ENCODE data around the gene NFATC2.
"Not testable (repeated sequence)": the region's sequence is repeated elsewhere in the genome, so short reads cannot be mapped to it uniquely, and the experiment has no call there.

Gene NFATC2

DNA sequence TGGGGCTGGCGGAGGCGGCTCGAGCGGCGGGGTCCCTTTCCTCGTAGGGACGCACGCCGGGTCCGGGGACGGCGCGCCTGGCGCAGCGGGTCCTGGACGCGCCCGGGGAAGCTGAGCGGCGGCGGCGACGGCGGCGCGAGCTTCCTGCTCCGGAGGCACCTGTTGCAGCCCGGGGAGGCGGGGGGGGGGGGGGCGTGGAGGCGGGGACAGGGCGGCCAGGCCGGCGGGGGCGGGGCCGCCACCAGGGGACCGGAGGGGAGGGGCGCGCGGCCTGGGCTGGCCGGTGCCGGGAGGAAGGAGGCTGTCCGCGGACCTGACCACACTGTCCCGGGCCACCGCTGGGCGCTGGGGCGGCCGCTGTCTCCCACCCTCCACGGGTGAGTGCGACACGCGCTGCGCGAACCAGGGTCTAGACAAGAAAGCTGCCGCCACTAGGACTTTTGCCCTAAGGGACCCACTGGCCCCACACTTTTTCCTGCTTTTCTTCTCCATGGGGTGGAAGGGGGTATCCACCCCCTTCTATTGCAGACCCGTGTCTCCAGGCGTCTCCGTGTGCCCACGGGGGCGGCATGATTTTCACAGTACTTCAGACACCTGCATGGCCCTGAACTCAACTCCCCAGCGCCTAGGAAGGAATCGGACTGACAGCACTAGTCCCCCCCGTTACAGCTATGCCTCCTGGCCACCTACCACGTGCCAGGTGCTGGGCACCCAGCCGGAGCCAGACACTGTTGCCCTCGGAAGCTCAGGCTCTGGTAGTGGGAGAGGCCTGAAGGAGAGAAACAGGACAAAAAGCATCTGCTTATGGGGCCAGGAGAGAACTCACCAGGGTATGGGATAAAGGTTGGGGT, at the start of gene NFATC2:
Gene NFATC2 (minus strand): TSS at position 149 of the 851 bp plus-strand sequence. CDS start 220 bp downstream, outside the sequence.
- peak; percentile 22 for DNase-seq

DNA sequence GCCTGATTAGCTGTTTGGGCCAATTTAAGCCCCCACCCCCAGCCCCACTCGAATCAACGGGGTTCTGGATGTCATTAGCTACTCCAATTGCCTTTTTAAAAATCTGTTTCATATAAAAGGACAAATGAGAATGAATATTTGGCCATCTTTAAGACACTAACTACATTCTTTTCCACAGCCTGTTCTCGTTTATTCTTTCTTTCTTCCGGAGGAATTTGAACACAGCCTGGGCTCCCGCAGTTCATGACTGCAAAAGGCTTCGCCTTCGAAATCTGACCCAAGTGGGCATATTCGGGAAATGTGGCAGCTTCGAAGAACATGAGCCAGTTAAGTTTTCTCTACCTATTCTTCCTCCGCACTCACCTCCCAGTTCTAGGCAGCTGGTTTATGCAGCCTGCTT, 49.4 kb upstream of the NFATC2 start:
- no peak for DNase-seq

DNA sequence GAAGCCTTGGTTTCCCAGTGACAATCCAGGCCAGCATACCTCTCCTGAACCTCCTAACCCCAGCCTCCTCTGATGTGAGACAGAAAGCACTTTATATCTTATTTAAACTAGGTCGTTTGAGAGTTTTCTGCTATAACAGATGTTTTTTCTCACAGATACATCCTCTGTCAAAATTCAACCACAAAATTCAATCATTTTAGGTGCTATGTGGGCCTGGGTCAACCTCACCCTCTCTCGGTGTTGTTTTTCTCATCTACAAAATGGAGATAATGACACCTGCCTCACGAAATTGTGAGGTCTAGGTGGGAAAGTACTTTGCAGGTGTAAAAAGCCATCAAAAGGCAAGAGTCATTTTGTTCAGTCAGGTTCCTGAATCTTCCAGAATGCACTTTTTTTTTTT, 46.2 kb upstream of the NFATC2 start:
- no peak for DNase-seq

DNA sequence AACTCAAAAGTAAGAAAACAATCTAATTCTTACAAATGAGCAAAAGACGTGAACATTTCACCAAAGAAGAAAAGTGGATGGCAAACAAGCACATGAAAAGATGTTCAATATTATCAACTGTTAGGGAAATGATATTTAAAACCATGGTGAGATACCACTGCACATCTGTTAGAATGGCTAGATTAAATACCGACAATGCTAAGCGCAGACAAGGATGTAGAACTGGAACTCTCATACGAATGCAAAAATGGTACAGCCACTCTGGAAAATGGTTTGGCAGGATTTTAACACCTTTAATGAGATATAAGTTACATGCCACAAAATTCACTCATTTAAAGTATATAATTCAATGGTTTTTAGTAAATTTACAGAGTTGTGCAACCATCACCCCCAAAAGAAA, 44.6 kb upstream of the NFATC2 start:
- no peak for DNase-seq

DNA sequence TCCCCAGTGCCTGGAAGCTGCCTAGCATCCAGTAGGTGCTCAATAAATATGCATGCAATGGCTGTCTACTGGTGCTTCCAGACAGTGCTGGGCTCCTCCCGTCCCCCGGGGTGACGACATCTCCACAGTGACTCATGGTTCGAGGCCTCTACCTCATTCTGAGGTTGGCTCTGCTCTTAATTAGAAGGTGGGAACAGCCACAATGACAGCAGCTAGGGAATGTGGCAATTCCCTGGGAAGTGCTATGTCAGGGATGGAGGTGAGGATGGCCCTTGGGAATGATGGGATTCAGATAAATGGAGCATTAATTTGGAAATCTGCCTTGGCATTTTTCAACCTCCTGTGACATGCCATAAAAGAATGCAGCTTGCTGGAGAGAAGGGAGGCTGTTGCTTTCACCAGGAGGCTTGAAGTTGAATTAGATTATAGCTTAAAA, 43.5 kb upstream of the NFATC2 start:
- no peak for DNase-seq

DNA sequence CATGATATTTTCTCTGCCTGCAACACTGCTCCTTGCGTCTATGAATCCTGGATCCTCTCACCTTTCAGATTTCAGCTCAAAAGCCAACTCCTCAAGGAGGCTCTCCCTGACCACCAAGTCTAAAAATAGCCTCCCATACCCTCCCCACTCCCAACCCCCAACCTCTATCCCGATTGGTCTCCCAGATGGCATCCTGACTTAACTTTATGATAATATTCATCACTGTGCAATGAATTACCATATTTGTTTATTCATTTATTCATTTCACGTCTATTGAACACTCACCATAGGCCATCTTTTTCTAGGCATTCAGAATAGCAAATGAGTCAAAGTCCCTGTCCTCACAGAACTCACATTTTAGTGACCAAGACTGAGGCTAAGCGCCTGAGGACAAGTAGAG, 42.6 kb upstream of the NFATC2 start:
- no peak for DNase-seq

DNA sequence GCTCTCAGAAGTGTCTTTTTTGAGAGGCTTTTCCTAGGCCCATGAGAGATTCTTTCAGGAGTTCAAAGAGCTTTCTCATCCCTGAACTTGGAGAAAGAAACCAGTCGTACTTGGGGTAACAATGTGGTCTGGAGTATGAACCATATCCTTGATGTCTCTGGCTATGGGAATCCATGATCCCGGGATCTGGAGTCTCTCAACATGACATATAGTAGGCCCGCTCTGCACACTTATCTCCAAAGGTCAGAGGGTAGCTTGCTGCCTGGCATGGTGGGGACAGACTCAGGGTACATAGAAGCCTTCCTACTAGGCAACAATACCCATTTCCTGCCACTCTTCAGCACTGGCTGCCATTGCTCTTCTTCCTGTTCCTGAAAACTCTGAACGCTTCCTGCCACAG, 42.2 kb upstream of the NFATC2 start:
- no peak for DNase-seq

DNA sequence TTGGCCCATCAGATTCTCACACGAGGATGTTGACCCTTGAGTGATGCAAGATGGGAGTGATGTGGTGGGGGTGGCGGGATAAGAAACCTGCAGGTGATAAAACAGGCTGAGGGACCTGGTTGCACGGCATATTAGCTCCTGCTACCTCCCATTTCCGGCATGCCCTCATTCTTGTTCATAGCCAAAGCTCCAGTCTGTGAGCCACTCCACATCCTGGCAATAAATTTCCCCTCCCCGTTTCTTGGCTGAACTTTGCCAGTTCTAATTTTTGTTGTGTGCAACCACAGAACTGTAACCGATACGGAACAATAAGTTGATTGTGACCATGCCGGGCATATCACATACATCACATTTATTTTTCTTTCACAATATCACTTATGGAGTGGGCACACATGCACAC, 41.6 kb upstream of the NFATC2 start:
- no peak for DNase-seq

DNA sequence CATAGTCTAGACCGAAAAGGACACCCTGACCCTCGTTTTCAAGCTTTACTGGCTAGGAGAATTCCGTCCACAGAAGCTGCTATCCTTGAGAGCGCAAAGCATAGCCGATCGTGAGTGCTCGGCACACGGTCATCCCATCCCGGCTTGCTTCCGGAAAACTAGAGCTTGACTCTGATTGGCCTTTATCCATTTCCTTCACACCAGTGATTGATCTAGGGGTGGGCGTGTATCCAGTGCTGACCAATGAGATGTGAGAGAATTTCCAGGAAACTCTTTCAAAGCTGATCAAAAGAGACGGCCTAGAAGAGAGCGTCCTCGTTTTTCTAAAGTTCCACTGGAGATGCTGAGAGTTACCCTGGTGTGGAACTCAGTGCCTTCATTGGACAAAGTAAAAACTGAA, 41.0 kb upstream of the NFATC2 start:
- DNase-seq = no peak

DNA sequence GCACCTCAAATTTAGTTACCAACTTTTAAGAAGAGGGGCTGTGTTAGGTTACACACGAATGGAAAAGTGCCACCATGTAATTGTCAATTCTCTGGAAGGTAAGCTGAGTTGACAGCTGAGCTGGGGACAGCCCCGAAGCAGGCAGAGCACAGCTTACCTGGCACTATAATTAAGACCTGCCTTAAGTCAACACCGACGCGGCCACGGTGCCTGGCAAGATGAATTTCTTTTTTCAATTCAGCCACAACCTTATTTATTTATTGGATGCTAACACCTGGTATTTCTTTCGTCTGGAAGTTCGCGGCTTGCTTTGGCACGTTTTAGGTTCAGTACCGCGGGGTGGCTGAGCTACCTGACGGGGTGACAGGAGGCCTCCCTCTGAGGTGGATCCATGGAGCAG, 40.6 kb upstream of the NFATC2 start:
- DNase-seq = no peak

DNA sequence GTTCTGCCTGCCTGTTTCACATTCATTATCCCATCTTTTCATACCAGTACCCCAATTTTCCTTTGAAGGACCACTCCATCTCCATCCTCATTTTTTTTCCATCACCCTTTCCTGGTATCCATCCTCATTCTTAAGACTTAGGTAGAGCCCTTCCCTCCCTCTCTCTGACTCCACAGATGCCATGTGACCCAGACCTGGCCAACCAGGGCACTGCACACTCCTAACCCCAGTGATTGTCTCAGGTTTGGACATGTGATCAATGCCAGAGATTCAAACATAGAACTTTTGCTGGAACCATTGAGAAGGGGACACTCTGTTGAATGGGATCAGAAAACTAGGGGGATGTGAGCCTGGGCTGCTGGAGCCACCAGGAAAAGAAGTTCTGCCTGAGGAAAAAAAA, 39.1 kb upstream of the NFATC2 start:
- no peak for DNase-seq

DNA sequence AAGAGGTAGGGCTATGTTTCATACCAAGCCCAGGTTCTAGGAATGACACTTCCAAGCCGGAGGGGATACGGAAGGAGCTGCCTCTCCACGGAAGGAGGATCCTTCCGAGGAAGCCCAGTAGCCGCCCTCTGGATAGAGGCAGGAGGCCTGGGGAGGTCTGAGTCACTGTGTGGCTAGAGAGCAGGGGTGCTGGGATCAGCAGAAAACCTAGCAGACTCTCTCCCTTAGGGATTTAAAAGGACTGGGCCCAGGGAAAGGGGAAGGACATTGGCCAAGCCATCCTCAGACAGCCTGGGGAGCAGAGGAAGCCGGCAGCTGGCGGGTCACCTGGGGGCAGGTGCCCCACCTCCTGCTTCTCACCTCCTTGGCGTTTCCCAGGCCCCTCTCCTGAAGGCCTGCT, 36.6 kb upstream of the NFATC2 start:
- no peak for DNase-seq

DNA sequence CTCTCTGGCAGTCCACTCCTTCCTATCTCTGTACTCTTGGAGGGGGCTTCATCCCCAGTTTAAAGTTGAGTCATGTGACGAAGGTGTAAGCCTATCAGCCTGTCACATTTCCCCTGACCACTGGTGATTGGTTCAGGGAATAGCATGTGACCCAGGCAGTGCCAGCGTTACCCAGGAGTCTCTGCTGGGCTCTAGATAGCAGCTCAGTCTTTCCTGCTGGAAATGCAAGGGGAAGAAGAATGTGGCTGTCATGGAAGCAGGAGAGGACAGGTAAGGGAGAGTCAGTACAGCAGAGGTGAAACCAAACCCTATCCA, 35.6 kb upstream of the NFATC2 start:
- DNase-seq = no peak

DNA sequence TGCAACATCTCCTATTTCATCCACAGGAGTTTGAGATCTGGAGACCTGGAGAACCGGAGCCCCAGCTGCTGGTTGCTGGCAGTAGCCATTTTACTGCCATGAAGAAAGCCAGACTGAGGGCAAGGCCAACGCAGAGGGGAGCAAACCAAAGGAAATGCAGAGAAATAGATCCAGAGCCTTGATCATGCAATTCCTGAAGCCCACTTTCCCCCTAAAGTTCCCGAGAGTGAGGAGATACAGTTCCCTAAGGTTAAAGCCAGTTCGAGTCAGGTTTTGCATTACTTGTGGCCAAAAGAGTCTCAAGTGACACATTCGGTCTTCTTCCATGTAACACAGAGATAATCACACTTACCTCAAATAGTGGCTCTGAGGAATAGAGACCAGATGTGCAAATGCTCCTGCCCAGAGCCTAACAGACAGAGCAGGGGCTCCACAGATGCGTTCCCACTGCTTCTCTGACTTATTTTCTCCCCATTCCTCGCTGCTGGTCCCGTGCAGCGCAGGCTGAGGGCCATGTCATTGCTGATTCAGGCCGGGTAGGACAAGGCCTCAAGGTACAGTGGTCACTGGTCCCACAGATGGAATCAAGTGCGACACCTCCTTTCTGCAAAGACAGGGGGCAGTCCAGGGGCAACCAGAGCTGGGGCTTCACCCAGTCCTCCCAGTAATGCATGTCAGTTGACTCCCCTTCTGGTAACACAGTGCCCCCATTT, 35.1 kb upstream of the NFATC2 start:
- DNase-seq = no peak

DNA sequence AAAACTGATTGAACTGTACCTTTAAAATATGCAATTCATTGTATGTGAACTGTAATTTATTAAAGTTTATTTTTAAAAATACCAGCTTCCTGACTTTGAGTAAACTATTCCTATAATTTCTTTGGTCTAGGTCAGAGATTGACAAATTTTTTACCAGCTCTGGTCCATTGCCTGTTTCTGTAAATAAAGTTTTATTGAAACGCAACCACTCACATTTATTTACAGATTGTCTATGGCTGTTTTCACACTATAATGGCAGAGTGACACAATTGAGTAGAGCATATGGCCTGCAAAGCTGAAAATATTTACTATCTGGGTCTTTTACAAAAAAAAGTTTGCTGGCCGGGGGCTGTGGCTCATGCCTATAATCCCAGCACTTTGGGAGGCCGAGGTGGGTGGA, 33.0 kb upstream of the NFATC2 start:
- no peak for DNase-seq

DNA sequence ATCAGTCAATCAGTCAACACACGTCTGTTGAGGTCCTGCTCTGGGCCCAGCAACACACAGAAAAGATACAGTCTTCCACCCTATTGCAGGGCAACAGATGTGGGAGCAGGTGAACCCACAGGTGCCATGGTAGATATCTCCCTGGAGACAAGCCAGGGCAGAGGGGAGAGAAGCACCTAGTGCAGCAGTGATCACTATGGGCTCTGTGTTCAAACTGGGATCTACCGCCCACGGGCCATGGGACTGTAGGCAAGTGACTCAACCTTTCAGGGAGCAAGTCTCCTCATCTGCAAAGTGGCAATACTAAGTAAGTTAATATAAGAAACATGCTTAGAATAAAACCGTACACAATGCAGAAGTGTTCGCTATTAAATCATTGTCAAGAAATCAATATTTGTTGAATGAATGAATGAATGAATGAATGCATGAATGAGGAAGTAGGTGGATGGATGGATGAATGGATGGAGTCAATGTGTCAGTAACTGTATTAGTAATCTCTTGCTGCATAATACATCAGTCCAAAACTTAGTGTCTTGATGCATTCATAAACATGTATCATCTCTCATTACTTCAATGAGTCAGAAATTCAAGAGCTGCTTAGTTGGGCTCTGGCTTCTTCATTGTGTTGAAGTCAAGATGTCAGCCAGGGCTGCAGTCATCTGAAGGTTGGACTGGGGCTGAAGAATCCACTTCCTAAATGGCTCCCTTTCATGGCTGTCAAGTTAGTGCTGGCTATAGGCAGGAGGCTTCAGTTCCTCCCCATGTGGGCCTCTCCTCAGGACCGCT, 31.9 kb upstream of the NFATC2 start:
- peak; percentile 39 for DNase-seq

DNA sequence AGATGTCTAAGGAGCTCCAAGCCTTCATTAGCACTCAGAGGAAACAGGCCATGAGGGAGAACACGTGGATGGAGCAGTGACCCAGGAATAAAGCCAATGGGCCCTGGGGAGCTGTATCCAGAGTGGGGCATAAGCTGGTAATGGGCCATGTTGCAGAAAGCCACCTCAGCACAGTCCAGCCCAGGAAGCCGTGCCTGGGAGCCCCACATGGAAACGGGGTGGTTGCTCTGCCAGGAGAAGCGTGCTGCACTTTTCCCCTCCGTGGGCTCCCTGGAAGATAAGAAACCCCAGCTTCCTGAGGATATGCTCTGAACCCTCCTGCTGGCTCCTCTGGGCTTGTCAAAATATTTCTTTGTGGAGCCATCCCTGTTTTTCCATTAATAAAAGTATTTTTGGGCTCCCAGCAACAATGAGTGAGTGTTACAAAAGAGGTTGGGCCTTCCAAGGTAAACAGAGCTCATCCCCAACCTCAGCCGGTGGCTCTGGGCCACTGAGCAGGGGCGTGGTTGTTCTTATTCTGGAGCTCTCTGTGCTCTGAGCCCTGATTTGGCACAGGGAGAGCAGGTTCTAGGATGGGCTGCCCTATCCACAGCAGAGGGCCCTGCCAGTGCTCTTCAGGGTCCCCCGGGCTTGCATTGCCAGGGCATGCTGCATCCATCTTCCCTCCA, 31.2 kb upstream of the NFATC2 start:
- DNase-seq = no peak

DNA sequence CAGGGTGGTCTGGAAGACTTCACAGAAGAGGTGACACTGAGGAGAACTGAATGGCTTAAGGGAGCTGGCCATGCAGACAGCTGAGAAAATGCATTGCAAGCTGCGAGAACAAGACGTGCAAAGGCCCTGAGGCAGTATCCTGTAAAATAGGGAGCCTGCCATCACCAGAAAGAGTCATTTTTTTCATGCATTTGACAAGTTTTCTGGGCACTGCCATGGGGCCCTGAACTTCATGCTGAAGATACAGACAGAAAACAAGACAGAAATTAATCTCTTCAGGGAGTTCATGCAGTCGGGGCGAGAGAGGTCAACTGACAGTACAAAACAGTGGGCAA, 28.9 kb upstream of the NFATC2 start:
- no peak for DNase-seq

DNA sequence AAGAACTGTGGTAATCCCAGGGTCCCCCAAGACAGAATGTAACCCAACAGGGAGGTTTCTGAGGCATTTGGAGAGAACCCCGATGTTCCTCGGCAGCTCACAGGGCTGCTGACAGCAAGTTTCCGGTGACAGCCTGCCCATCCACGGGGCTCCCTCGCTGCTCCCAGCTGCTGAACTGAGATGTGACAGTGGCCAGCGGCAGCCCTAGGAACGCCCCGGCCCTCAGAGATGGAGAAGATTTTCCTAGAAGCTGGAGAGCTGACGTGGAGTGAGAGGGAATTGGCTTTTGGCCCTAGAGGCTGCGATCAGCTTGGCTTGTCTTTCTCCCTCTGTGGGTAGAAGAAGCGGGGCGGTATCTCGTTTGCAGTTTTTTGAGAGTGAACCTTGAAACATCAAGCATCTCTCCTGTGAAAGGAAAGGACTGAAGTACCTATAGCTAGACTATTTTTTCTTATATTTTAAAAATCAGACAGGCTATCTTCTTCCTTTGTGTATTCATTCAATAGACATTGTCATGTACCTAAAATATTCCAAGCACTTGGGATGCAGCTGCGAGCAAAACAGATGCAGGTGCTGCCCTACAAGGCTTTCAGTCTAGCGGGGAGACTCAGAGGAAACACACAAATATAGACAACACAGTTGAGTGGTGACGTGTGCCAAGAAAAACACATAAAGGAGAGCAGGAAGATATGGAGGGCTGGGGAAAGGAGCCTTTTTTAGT, 28.4 kb upstream of the NFATC2 start:
- DNase-seq = no peak

DNA sequence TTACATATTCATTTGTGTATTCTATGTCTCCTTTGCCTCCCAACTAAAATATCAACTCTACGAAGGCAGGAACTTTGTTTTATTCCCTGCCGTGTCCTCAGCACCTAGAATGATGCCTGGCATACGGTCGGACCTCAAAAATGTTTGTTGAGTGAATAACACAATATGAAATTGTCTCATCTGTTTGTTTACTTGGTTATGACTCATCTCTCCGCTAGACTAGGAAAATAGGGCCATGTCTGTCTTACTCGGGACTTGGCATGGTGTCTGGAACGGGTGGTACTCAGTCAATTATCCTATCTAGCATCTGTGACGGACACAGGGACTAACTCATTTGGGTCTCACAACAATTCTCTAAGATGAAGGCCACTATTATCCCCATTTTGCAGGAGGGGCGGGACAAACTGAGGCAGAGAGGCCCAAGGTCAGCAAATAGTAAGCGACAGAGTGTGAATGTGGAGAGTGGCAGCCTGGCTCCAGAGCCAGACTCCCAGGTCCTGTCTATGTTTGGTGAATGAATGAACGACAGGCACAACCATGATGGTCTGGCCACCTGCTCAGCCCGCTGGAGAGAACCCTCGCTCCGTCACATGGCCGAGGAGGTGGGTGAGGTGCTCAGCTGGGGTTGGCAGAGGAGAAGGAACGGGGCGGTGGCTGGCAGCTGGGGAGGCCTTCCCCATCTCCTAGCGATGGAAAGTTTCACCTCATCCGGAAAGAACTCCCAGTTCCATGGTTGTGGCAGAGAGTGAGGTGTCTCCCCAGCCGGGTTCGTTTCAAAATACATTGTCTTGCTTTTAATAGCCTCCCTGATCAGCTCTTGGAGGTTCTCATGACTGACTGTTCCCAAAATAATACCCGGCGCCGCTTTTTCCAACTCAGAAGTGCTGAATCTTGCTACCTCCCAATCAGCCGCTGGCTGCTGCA, 27.6 kb upstream of the NFATC2 start:
- DNase-seq = no peak

DNA sequence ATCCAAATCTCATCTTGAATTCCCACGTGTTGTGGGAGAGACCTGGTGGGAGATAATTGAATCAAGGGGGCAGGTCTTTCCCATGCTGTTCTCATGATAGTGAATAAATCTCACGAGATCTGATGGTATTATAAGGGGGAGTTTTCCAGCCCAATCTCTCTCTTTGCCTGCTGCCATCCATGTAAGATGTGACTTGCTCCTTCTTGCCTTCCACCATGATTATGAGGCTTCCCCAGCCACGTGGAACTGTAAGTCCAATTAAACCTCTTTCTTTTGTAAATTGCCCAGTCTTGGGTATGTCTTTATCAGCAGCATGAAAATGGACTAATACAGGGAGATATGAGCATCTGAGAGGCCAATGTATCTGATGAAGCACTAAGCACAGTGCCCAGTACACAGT, 26.0 kb upstream of the NFATC2 start:
- DNase-seq = not testable (repeated sequence)

DNA sequence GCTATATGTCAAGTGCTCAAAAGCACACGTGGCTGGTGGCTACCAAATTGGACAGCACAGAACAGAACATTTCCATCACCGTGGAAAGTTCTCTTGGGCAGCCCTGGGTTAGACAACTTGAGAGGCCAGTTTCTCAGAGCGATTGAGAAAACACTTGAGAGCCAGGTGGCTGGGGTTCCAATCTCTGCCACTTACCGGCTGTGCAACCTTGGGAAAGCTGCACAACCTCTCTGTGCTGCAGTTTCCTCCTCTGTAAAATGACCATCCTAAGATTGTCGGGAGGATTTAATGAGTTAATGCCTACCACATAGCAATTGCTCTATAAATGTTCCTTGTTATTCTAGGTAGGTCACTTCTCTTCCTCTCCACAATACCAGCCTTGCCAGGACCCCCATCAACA, 25.1 kb upstream of the NFATC2 start:
- DNase-seq = no peak
